Measurements from ENCODE around the gene NAPSA.
A peak's percentile ranks its signal among the peaks of the same experiment; 100 is the strongest.

Gene NAPSA

GRCh38 chr19:50317115-50317514 is 48.3 kb downstream of the NAPSA start:
- no peaks in the 10 kb centered on the region for H3K36me3 ChIP-seq (ENCODE audit: control insufficient read depth, insufficient read depth, low read length)
- no peak overlapping the region for H3K27ac ChIP-seq (ENCODE audit: insufficient read depth, low read length, poor library complexity, severe bottlenecking)
- H3K9me3 ChIP-seq (ENCODE audit: control insufficient read depth, low read length): no peaks in the 10 kb centered on the region
- H3K27me3 ChIP-seq (replicated peaks; ENCODE audit: control insufficient read depth, insufficient read depth, low read length, poor library complexity, severe bottlenecking): peaks cover 37% of the 10 kb centered on the region
- no peak overlapping the region for H3K4me3 ChIP-seq (ENCODE audit: insufficient read depth, low read depth, low read length, poor library complexity, severe bottlenecking)
- peaks cover 5% of the 10 kb centered on the region for H3K4me1 ChIP-seq (ENCODE audit: control insufficient read depth, insufficient read depth, low read length, poor library complexity, severe bottlenecking)
- DNase-seq: no peak

GRCh38 chr19:50315773-50316448 is 49.5 kb downstream of the NAPSA start:
- Histone ChIP-seq H3K27me3 (replicated peaks; ENCODE audit: control insufficient read depth, insufficient read depth, low read length, poor library complexity, severe bottlenecking) (peaks cover 48% of the 10 kb centered on the region), H3K36me3 (ENCODE audit: control insufficient read depth, insufficient read depth, low read length) (no peaks in the 10 kb centered on the region), H3K4me3 (ENCODE audit: insufficient read depth, low read depth, low read length, poor library complexity, severe bottlenecking) (peak overlapping the region; percentile 25), H3K9me3 (ENCODE audit: control insufficient read depth, low read length) (no peaks in the 10 kb centered on the region), H3K27ac (ENCODE audit: insufficient read depth, low read length, poor library complexity, severe bottlenecking) (no peak overlapping the region), H3K4me1 (ENCODE audit: control insufficient read depth, insufficient read depth, low read length, poor library complexity, severe bottlenecking) (peaks cover 5% of the 10 kb centered on the region)
- no peak for DNase-seq

GRCh38 chr19:50314724-50315708 is 50.4 kb downstream of the NAPSA start:
- no peaks in the 10 kb centered on the region for H3K36me3 ChIP-seq (ENCODE audit: control insufficient read depth, insufficient read depth, low read length)
- peaks cover 51% of the 10 kb centered on the region for H3K27me3 ChIP-seq (replicated peaks; ENCODE audit: control insufficient read depth, insufficient read depth, low read length, poor library complexity, severe bottlenecking)
- H3K4me1 ChIP-seq (ENCODE audit: control insufficient read depth, insufficient read depth, low read length, poor library complexity, severe bottlenecking): peaks cover 5% of the 10 kb centered on the region
- DNase-seq: no peak
- H3K4me3 ChIP-seq (ENCODE audit: insufficient read depth, low read depth, low read length, poor library complexity, severe bottlenecking): no peak overlapping the region
- no peaks in the 10 kb centered on the region for H3K9me3 ChIP-seq (ENCODE audit: control insufficient read depth, low read length)
- no peak overlapping the region for H3K27ac ChIP-seq (ENCODE audit: insufficient read depth, low read length, poor library complexity, severe bottlenecking)

GRCh38 chr19:50313812-50314536 is 51.5 kb downstream of the NAPSA start:
- peaks cover 5% of the 10 kb centered on the region for H3K4me1 ChIP-seq (ENCODE audit: control insufficient read depth, insufficient read depth, low read length, poor library complexity, severe bottlenecking)
- no peaks in the 10 kb centered on the region for H3K9me3 ChIP-seq (ENCODE audit: control insufficient read depth, low read length)
- no peaks in the 10 kb centered on the region for H3K36me3 ChIP-seq (ENCODE audit: control insufficient read depth, insufficient read depth, low read length)
- H3K4me3 ChIP-seq (ENCODE audit: insufficient read depth, low read depth, low read length, poor library complexity, severe bottlenecking): no peak overlapping the region
- H3K27me3 ChIP-seq (replicated peaks; ENCODE audit: control insufficient read depth, insufficient read depth, low read length, poor library complexity, severe bottlenecking): peaks cover 51% of the 10 kb centered on the region
- no peak for DNase-seq
- H3K27ac ChIP-seq (ENCODE audit: insufficient read depth, low read length, poor library complexity, severe bottlenecking): no peak overlapping the region

GRCh38 chr19:50312967-50313811 is 52.2 kb downstream of the NAPSA start:
- no peak overlapping the region for H3K27ac ChIP-seq (ENCODE audit: insufficient read depth, low read length, poor library complexity, severe bottlenecking)
- peaks cover 5% of the 10 kb centered on the region for H3K4me1 ChIP-seq (ENCODE audit: control insufficient read depth, insufficient read depth, low read length, poor library complexity, severe bottlenecking)
- H3K4me3 ChIP-seq (ENCODE audit: insufficient read depth, low read depth, low read length, poor library complexity, severe bottlenecking): no peak overlapping the region
- H3K36me3 ChIP-seq (ENCODE audit: control insufficient read depth, insufficient read depth, low read length): no peaks in the 10 kb centered on the region
- DNase-seq: no peak
- H3K9me3 ChIP-seq (ENCODE audit: control insufficient read depth, low read length): no peaks in the 10 kb centered on the region
- peaks cover 51% of the 10 kb centered on the region for H3K27me3 ChIP-seq (replicated peaks; ENCODE audit: control insufficient read depth, insufficient read depth, low read length, poor library complexity, severe bottlenecking)

- Histone ChIP-seq H3K4me3 (ENCODE audit: insufficient read depth, low read depth, low read length, poor library complexity, severe bottlenecking) (no peak overlapping the region), H3K9me3 (ENCODE audit: control insufficient read depth, low read length) (no peaks in the 10 kb centered on the region), H3K27me3 (replicated peaks; ENCODE audit: control insufficient read depth, insufficient read depth, low read length, poor library complexity, severe bottlenecking) (peaks cover 51% of the 10 kb centered on the region), H3K36me3 (ENCODE audit: control insufficient read depth, insufficient read depth, low read length) (no peaks in the 10 kb centered on the region), H3K27ac (ENCODE audit: insufficient read depth, low read length, poor library complexity, severe bottlenecking) (no peak overlapping the region), H3K4me1 (ENCODE audit: control insufficient read depth, insufficient read depth, low read length, poor library complexity, severe bottlenecking) (peaks cover 5% of the 10 kb centered on the region)
- no peak for DNase-seq
Measured at GRCh38 chr19:50311723-50312635, 53.5 kb downstream of the NAPSA start.

GRCh38 chr19:50310759-50311465 is 54.5 kb downstream of the NAPSA start:
- peaks cover 4% of the 10 kb centered on the region for H3K4me1 ChIP-seq (ENCODE audit: control insufficient read depth, insufficient read depth, low read length, poor library complexity, severe bottlenecking)
- H3K36me3 ChIP-seq (ENCODE audit: control insufficient read depth, insufficient read depth, low read length): no peaks in the 10 kb centered on the region
- H3K27ac ChIP-seq (ENCODE audit: insufficient read depth, low read length, poor library complexity, severe bottlenecking): no peak overlapping the region
- H3K4me3 ChIP-seq (ENCODE audit: insufficient read depth, low read depth, low read length, poor library complexity, severe bottlenecking): no peak overlapping the region
- no peaks in the 10 kb centered on the region for H3K9me3 ChIP-seq (ENCODE audit: control insufficient read depth, low read length)
- no peak for DNase-seq
- H3K27me3 ChIP-seq (replicated peaks; ENCODE audit: control insufficient read depth, insufficient read depth, low read length, poor library complexity, severe bottlenecking): peaks cover 43% of the 10 kb centered on the region

GRCh38 chr19:50309396-50310125 is 55.9 kb downstream of the NAPSA start:
- no peak for DNase-seq
- H3K4me3 ChIP-seq (ENCODE audit: insufficient read depth, low read depth, low read length, poor library complexity, severe bottlenecking): no peak overlapping the region
- no peaks in the 10 kb centered on the region for H3K4me1 ChIP-seq (ENCODE audit: control insufficient read depth, insufficient read depth, low read length, poor library complexity, severe bottlenecking)
- no peak overlapping the region for H3K27ac ChIP-seq (ENCODE audit: insufficient read depth, low read length, poor library complexity, severe bottlenecking)
- no peaks in the 10 kb centered on the region for H3K9me3 ChIP-seq (ENCODE audit: control insufficient read depth, low read length)
- peaks cover 33% of the 10 kb centered on the region for H3K27me3 ChIP-seq (replicated peaks; ENCODE audit: control insufficient read depth, insufficient read depth, low read length, poor library complexity, severe bottlenecking)
- H3K36me3 ChIP-seq (ENCODE audit: control insufficient read depth, insufficient read depth, low read length): no peaks in the 10 kb centered on the region
